Upper lobe of right lung (tissue), 1 donor: Measurements from ENCODE around the gene RREB1. TPM values are rescaled to one million over a fixed set of nuclear protein-coding genes. Genes with fewer than 3 reads are reported as not detected.

Experiments
- ATAC-seq: fragments of 200-7000 bp; cut with Tn5 transposase; one replicate; pipeline ENCODE4 v1.9.1; 2020; ENCODE audit warnings: mild to moderate bottlenecking, moderate library complexity
- DNase-seq: peaks from one replicate; pipeline ENCODE4 v3.0.0-alpha.2; 2020
- H3K27ac ChIP-seq: fragments of 200-600 bp; one replicate; pipeline ENCODE4 v1.8.0; 2022
- H3K27me3 ChIP-seq: fragments of 200-600 bp; one replicate; pipeline ENCODE4 v1.8.0; 2022; ENCODE audit warnings: mild to moderate bottlenecking
- H3K36me3 ChIP-seq: fragments of 200-600 bp; one replicate; pipeline ENCODE4 v1.8.0; 2022
- H3K4me1 ChIP-seq: fragments of 200-600 bp; one replicate; pipeline ENCODE4 v1.8.0; 2022
- H3K4me3 ChIP-seq: fragments of 200-600 bp; one replicate; pipeline ENCODE4 v1.8.0; 2022; ENCODE audit warnings: mild to moderate bottlenecking
- H3K9me3 ChIP-seq: fragments of 200-600 bp; one replicate; pipeline ENCODE4 v1.8.0; 2022
- intact Hi-C: fragments of 100-400 bp; cut with DNase I; formaldehyde crosslinking; loops from one replicate; pipeline ENCODE4 v1.11.0; 2022
- total RNA-seq: library from RNA; stranded (reverse); fragmentation: NEBNext Ultra II Directional; extraction: Animal tissue kit (Norgen Biotek cat#: 25700); gene quantifications from one replicate; pipeline ENCODE4 v1.2.1, GENCODE V29; 2021
- TF ChIP-seq, protein P1 (sequence below): fragments of 200-600 bp; IDR thresholded peaks from one replicate; pipeline ENCODE4 v1.8.0; 2022; ENCODE audit warnings: antibody characterized with exemption
- donor health status: DM: no; HTN: yes; CAD: no; lungs with severe emphysema.

Gene RREB1
- total RNA-seq, 1 donor from 2014 or later, result 60.2 TPM

DNA sequence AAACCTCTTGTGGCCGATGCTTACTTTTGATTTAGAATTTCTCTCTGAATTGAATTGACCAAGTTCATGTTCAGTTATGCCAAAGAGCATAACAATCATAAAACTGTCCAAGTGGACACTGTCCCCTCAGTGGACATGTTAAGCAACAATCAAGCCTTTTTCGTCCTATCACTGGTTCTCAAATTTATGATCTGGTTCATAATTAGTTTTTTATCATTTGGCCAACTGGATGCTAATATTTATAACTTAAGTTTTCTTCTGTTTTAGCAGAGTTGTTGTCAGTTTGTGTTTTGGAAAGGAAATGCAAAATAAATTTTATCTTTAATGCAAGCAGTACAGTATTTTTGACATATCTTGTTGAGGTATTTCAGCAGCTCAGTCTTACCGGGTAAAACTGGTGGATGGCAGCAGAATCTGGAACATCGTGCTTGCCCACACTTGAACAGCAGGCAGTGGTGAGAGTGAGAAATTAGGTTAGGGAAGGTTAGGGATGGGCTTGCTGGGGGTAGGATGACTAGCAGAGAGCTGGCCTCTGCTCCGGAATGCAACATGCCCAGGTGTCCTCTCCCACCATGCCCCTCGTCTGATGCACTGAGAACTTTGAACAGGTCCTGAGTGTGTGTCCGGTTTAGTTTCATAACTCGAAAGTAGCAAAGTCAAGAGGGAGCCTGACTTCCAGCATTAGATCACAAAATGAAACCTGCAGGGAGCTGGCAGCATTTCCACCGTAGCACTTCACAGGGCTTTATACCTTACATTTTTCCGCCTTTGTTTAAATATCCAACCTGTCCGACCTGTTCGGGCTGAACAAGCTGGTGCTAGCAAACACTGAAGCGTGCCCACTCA, 93.1 kb downstream of the RREB1 start:
- TF ChIP-seq, protein P1, sequence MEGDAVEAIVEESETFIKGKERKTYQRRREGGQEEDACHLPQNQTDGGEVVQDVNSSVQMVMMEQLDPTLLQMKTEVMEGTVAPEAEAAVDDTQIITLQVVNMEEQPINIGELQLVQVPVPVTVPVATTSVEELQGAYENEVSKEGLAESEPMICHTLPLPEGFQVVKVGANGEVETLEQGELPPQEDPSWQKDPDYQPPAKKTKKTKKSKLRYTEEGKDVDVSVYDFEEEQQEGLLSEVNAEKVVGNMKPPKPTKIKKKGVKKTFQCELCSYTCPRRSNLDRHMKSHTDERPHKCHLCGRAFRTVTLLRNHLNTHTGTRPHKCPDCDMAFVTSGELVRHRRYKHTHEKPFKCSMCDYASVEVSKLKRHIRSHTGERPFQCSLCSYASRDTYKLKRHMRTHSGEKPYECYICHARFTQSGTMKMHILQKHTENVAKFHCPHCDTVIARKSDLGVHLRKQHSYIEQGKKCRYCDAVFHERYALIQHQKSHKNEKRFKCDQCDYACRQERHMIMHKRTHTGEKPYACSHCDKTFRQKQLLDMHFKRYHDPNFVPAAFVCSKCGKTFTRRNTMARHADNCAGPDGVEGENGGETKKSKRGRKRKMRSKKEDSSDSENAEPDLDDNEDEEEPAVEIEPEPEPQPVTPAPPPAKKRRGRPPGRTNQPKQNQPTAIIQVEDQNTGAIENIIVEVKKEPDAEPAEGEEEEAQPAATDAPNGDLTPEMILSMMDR, result no peak
- H3K36me3 ChIP-seq, result peaks cover 24% of the 10 kb centered on the region
- intact Hi-C loops, result no loop called here
- DNase-seq (peak; percentile 84), ATAC-seq (peak; percentile 76)
- no peaks in the 10 kb centered on the region for H3K9me3 ChIP-seq
- H3K4me1 ChIP-seq, result peaks cover 40% of the 10 kb centered on the region
- H3K4me3 ChIP-seq, result no peak overlapping the region
- no peaks in the 10 kb centered on the region for H3K27me3 ChIP-seq
- H3K27ac ChIP-seq, result peak overlapping the region; percentile 56

DNA sequence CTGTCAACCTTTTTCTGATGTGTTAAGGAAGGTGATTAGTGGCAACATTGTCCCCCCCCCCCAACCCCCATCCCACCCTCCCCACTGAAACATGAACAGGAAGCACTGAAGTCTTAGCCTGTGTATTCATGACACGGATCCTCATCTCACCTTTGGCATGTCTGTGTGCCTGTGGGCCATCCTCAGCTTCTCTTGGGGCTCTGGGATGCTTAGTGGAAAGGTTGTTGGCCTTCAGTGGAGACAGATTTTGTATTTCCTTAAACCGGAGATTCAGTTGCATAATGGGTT, 93.6 kb downstream of the RREB1 start:
- H3K36me3 ChIP-seq, result peaks cover 24% of the 10 kb centered on the region
- H3K27ac ChIP-seq, result peak overlapping the region; percentile 78
- H3K27me3 ChIP-seq, result no peaks in the 10 kb centered on the region
- H3K4me3 ChIP-seq, result no peak overlapping the region
- H3K4me1 ChIP-seq, result peaks cover 38% of the 10 kb centered on the region
- intact Hi-C loops, result no loop called here
- TF ChIP-seq, protein P1, result no peak
- ATAC-seq (peak; percentile 15), DNase-seq (no peak)
- no peaks in the 10 kb centered on the region for H3K9me3 ChIP-seq

DNA sequence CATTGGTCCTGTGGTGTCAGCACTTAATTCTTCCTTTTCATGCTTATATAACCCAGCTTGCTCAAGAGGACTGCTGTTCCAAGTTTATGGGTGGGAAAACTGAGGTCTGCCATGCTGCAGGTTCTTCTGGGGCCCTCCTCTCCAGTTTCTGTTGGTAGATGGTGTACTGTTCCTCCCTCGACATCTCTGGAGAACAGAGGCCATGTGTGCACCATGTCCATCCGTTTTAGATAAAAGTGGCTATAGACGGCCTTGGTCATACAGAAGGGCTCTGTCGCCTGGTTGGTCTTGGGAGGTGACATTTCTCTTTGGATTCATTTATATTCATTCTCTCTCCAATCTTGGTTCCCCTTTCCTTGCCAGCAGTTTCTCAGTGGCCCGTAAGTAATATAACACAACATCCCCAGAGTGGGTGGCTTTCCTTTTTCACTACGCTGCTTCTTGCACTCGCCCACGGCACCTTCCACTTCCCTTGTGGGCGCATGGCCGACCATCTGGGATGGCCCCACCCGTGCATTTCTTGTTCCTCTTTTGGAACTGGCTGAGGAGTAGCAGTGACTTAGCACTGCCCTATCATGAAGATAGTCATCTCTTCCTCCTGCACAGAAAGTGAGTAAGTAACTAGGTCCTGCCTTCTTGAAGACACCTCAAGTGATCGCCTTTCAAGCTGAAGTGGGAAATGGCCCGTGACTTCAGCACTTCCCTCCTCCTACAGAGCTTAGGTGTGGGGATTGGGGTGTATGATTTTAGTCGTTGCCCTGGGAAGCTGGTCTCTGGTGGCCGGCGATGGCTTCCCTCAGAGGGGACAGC, 94.2 kb downstream of the RREB1 start:
- peaks cover 22% of the 10 kb centered on the region for H3K36me3 ChIP-seq
- DNase-seq, result peak; percentile 89
- peak overlapping the region; percentile 78 for H3K27ac ChIP-seq

DNA sequence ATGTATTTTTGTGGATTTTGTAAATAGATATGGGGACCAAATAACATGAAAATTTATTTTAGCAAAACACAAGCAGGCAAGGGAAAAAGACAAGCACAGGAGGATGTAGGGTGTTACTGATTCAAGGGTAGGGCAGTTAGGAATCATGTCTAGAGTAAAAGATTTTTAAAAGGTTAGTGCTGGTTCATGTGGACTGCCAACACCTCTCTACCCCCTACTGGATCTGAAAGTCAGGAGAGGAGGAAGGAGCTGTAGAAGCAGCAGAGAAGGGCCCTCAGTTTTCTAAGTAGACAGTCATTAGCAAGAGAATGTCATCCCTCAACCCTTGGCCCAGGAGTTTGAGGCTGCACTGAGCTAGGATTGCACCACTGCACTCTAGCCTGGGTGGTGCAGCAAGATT, 95.2 kb downstream of the RREB1 start:
- peaks cover 19% of the 10 kb centered on the region for H3K36me3 ChIP-seq
- TF ChIP-seq, protein P1, result no peak
- DNase-seq (no peak), ATAC-seq (no peak)
- H3K9me3 ChIP-seq, result no peaks in the 10 kb centered on the region
- H3K4me3 ChIP-seq, result no peak overlapping the region
- peaks cover 38% of the 10 kb centered on the region for H3K4me1 ChIP-seq
- no peaks in the 10 kb centered on the region for H3K27me3 ChIP-seq
- intact Hi-C loops, result no loop called here
- peak overlapping the region; percentile 78 for H3K27ac ChIP-seq

More for the DNA sequence above, 94.2 kb downstream of the RREB1 start:
- no peaks in the 10 kb centered on the region for H3K9me3 ChIP-seq
- TF ChIP-seq, protein P1, result no peak
- H3K4me3 ChIP-seq, result no peak overlapping the region
- no peaks in the 10 kb centered on the region for H3K27me3 ChIP-seq
- ATAC-seq, result peak; percentile 85
- intact Hi-C loops, result no loop called here
- H3K4me1 ChIP-seq, result peaks cover 38% of the 10 kb centered on the region

DNA sequence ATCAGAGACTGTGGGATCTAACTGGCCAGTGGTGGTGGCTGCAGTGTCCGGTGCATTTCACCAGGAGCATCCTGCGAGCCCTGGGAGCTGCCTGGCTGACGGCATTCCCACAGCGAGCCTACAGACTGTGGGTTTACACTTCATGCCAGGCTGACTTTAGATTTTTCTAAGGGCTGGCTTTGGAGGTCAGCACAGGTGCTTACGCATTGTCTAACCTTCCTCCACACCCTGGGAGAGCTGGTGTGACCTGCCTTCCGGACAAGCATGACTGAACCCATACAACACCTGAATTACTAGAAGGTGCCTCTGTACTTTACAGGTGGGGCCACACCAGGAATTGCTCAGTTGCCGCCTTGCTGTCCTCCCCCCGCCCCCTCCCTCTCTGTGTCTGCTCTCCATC, 96.2 kb downstream of the RREB1 start:
- Histone ChIP-seq H3K27me3 (no peaks in the 10 kb centered on the region), H3K4me3 (no peak overlapping the region), H3K4me1 (peaks cover 35% of the 10 kb centered on the region), H3K27ac (peak overlapping the region; percentile 78), H3K9me3 (no peaks in the 10 kb centered on the region), H3K36me3 (peaks cover 9% of the 10 kb centered on the region)
- TF ChIP-seq, protein P1, result no peak
- intact Hi-C loops, result no loop called here
- DNase-seq, result no peak
- peak; percentile 53 for ATAC-seq
